Gastroesophageal sphincter (tissue), 4 donors: Measurements from ENCODE around the gene IRX3. TPM values are rescaled to one million over a fixed set of nuclear protein-coding genes. Genes with fewer than 3 reads are reported as not detected.

Experiments used
- ATAC-seq: fragments of 150-250 bp; one replicate; pipeline ENCODE4 v1.9.1; 2016; ENCODE audit warnings: mild to moderate bottlenecking, moderate library complexity
- H3K27ac ChIP-seq, 4 donors: fragments of 200-600 bp; sonication (generic) in 3 of 4; 1 replicate in 3 of 4; 2 replicates in 1 of 4; pipeline ENCODE4 v1.5.1; 2016 to 2019
- H3K27me3 ChIP-seq: fragments of 200-600 bp; sonication (generic); one replicate; pipeline ENCODE4 v1.5.1; 2019
- H3K36me3 ChIP-seq, 2 donors: fragments of 200-600 bp; sonication (generic); one replicate each; pipeline ENCODE4 v1.5.1; 2019; ENCODE audit warnings: control low read depth in 1 of 2
- H3K4me1 ChIP-seq, 3 donors: fragments of 200-600 bp; sonication (generic); 1 replicate in 2 of 3; 2 replicates in 1 of 3; pipeline ENCODE4 v1.5.1; 2016 to 2019; ENCODE audit warnings: control low read depth in 2 of 3
- H3K4me3 ChIP-seq, 2 donors: fragments of 200-600 bp; sonication (generic); one replicate each; pipeline ENCODE4 v1.5.1; 2019; ENCODE audit warnings: mild to moderate bottlenecking in 1 of 2, moderate library complexity in 1 of 2
- H3K9me3 ChIP-seq, 3 donors: fragments of 200-600 bp; sonication (generic); one replicate each; pipeline ENCODE4 v1.5.1; 2017 to 2019; ENCODE audit warnings: control low read depth in 2 of 3
- CTCF ChIP-seq, 4 experiments: fragments of 200-600 bp in 2 of 4; fragments of 450-650 bp in 2 of 4; sonication (generic) in 1 of 4; IDR thresholded peaks; one replicate each; pipeline ENCODE4 v1.5.1; 2017 to 2019; ENCODE audit warnings: antibody characterized with exemption in 4 of 4, mild to moderate bottlenecking in 2 of 4, moderate library complexity in 2 of 4
- EP300 ChIP-seq: sonication (generic); formaldehyde crosslinking; IDR thresholded peaks from one replicate; pipeline ENCODE4 v1.6.1; 2017; ENCODE audit warnings: antibody characterized with exemption, mild to moderate bottlenecking
- POLR2A ChIP-seq, 2 donors: fragments of 450-650 bp; IDR thresholded peaks; one replicate each; pipeline ENCODE4 v1.6.1; 2017; ENCODE audit warnings: antibody characterized with exemption in 2 of 2, mild to moderate bottlenecking in 2 of 2, moderate library complexity in 1 of 2
- POLR2AphosphoS5 ChIP-seq: sonication (generic); formaldehyde crosslinking; IDR thresholded peaks from one replicate; pipeline ENCODE4 v1.6.1; 2017; ENCODE audit warnings: antibody characterized with exemption
- WGBS, 2 donors: methylation state at CpG; one replicate each; pipeline ENCODE4 v1.1.5; 2018; ENCODE audit warnings: low coverage in 1 of 2; 5-methylcytosine and 5-hydroxymethylcytosine counted together
- total RNA-seq, 4 donors: library from RNA; depleted of rRNA; stranded (reverse); fragments of >200 nt; gene quantifications; one replicate each; pipeline ENCODE4 v1.1.0, GENCODE V29; 2016

The IRX3 gene
- total RNA-seq, 4 donors from 2014 or later = 0.77 to 3.2 (median 0.94) TPM; not detected in 1

- no peaks in the 10 kb centered on the region for H3K9me3 ChIP-seq
- TF ChIP-seq POLR2A (IDR thresholded peaks at IDR 0.05) = no peak
- no peak for TF ChIP-seq EP300
- TF ChIP-seq POLR2AphosphoS5 = no peak
- TF ChIP-seq CTCF (IDR thresholded peaks at IDR 0.05) = no peak
- WGBS, 2 donors = 69 to 87% methylated on average over 8 to 9 of the region's 15 CpGs
- H3K36me3 ChIP-seq = no peaks in the 10 kb centered on the region
- H3K27ac ChIP-seq = no peak overlapping the region
- H3K27me3 ChIP-seq = peaks cover 9% of the 10 kb centered on the region
- no peak for ATAC-seq
- no peak overlapping the region for H3K4me3 ChIP-seq
- H3K4me1 ChIP-seq = no peaks in the 10 kb centered on the region
Observed at GRCh38 chr16:54317101-54317611, 30.6 kb upstream of the IRX3 start.

DNA sequence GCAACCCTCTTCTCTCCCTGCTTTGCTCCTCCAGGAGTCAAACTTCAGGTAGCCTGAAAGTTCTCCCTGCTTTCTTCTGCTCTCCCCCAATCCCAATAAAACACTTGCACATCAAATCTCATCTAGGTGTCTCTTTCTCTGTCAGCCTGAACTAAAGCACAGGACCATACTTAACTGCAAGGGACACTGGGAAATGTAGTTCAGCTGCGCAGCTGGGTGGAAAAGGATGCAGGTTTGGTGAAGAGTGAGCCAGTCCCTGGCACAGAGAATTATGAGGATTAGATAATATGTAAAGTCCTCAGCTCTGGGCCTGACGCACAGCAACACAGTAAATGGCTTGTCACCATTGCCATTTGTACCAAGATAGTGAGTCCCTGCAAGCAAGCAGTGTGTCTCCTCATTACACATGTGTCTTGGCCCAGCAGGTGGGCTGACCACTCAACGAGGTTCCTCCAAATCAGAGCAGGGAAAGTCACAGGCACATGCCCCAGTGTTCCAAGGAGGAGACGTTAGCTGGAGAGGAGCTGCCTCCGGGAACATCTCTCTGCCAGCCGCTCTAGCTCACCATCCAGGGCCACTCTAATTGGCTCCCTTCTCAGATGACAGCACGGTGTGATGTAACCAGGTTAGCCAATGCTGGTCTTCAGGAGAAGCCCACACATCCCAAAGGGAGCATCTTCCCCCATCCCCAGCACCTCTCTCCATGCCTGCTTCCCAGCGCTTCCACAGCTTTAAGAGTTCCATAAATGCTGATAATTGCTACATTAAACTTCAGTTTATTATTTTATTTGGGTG, 29.7 kb upstream of the IRX3 start:
- 63 to 77% methylated on average over 2 to 4 of the region's 8 CpGs for WGBS, 2 donors
- TF ChIP-seq POLR2AphosphoS5 (no peak), POLR2A (IDR thresholded peaks at IDR 0.05) (no peak), CTCF (IDR thresholded peaks at IDR 0.05) (no peak), EP300 (no peak)
- H3K9me3 ChIP-seq = no peaks in the 10 kb centered on the region
- no peak overlapping the region for H3K4me3 ChIP-seq
- no peak overlapping the region for H3K27ac ChIP-seq
- no peaks in the 10 kb centered on the region for H3K4me1 ChIP-seq
- no peaks in the 10 kb centered on the region for H3K36me3 ChIP-seq
- peaks cover 10% of the 10 kb centered on the region for H3K27me3 ChIP-seq
- no peak for ATAC-seq

GRCh38 chr16:54313789-54314188, 27.2 kb upstream of the IRX3 start:
- Histone ChIP-seq H3K4me3 (no peak overlapping the region), H3K36me3 (no peaks in the 10 kb centered on the region), H3K4me1 (no peaks in the 10 kb centered on the region), H3K27ac (no peak overlapping the region), H3K9me3 (no peaks in the 10 kb centered on the region), H3K27me3 (peaks cover 23% of the 10 kb centered on the region)
- no peak for TF ChIP-seq EP300
- no peak for TF ChIP-seq CTCF (IDR thresholded peaks at IDR 0.05)
- no peak for ATAC-seq
- 59 to 78% methylated on average over 4 of the region's 4 CpGs for WGBS, 2 donors

GRCh38 chr16:54312502-54312991, 26.0 kb upstream of the IRX3 start:
- ATAC-seq = no peak
- Histone ChIP-seq H3K36me3 (no peaks in the 10 kb centered on the region), H3K27ac (no peak overlapping the region), H3K9me3 (no peaks in the 10 kb centered on the region), H3K27me3 (peaks cover 31% of the 10 kb centered on the region), H3K4me3 (no peak overlapping the region), H3K4me1 (no peaks in the 10 kb centered on the region)
- 100% methylated on average over 1 to 3 of the region's 3 CpGs for WGBS, 2 donors
- no peak for TF ChIP-seq POLR2A (IDR thresholded peaks at IDR 0.05)
- TF ChIP-seq CTCF (IDR thresholded peaks at IDR 0.05) = no peak
- no peak for TF ChIP-seq EP300
- TF ChIP-seq POLR2AphosphoS5 = no peak

DNA sequence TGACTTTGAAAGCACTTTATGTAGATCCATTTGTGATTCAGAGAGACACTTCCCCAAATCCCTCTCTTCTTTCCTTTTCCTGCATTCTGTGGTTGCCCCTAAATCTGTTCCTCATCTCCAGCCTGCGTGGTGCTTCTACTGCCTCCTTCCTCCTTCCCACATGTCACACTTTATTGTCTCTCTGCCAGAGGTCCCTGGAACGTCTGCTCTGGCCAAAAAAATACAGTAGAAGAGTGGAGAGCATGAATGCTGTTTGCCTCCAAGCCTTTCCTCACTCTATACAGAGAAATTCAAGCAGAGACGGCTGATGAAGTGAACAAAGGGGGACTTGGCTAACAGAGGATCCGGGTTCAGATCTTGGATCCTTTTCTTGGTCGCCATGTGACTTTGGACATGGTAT, 22.8 kb upstream of the IRX3 start:
- H3K27ac ChIP-seq = no peak overlapping the region
- TF ChIP-seq POLR2AphosphoS5 (no peak), EP300 (no peak), CTCF (IDR thresholded peaks at IDR 0.05) (no peak), POLR2A (IDR thresholded peaks at IDR 0.05) (no peak)
- H3K27me3 ChIP-seq = peaks cover 57% of the 10 kb centered on the region
- no peak for ATAC-seq
- H3K4me1 ChIP-seq = no peaks in the 10 kb centered on the region
- 46 to 69% methylated on average over 5 of the region's 5 CpGs for WGBS, 2 donors
- H3K9me3 ChIP-seq = no peaks in the 10 kb centered on the region
- no peaks in the 10 kb centered on the region for H3K36me3 ChIP-seq
- no peak overlapping the region for H3K4me3 ChIP-seq
